Upper lobe of left lung (tissue), 4 donors: ENCODE results near the gene MEIS1.

Experiments
- POLR2A ChIP-seq, 4 donors: fragments of 450-650 bp; IDR thresholded peaks; one replicate each; pipeline ENCODE4 v1.5.1; 2016 to 2017; ENCODE audit warnings: antibody characterized with exemption in 4 of 4, mild to moderate bottlenecking in 2 of 4
- POLR2AphosphoS5 ChIP-seq, 2 donors: sonication (generic); formaldehyde crosslinking; IDR thresholded peaks; one replicate each; pipeline ENCODE4 v1.5.1; 2017; ENCODE audit warnings: antibody characterized with exemption in 2 of 2
- TF ChIP-seq, protein P1 (sequence below), 6 experiments: fragments of 450-650 bp in 4 of 6; fragments of 200-600 bp in 2 of 6; sonication (generic) in 2 of 6; IDR thresholded peaks; one replicate each; pipeline ENCODE4 v1.5.1; 2016 to 2019; ENCODE audit warnings: antibody characterized with exemption in 6 of 6

DNA sequence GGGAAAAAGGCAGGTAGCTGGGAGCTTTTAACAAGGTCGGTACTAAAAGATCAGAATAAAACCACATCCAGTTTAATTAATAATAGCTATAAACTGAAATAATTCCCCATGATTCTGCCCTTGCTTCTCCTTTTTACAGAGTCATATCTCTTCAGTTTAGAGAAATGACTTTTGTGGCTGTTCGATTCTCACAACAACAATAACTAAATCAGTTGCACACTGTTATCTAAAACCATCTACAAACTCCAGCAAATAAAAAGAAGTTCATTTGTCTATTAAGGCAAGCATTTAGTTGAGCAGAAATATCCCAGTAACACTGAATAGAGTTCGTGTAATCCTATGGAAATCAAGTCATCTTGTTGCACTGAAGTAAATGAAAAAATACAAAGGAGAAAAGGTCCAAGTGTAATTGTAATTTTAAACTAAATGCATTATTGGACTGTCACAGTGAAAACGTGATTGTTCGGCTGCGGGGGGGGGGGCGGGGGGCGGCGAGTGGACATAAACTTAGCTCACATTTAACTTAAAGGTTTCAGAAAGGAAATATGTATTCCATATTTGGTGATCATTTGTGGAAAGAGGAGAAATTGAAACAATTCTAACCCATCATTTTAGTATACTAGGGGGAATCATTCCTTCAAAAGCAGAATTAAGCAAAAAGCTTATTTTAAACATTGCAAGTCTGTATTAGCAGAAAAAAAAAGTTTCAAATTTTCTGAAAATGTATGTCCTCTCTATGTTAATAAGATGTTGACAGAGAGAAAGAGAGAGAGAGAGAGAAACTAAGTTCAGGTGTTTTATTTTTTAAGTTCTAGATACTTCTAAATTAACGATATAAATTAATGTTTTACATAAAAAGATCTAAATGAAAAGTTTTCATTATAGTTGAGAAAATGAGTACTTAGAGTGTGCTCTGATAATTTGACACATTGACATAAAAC, 144.5 kb downstream of the MEIS1 start:
- no peak for TF ChIP-seq POLR2A (IDR thresholded peaks at IDR 0.05)
- TF ChIP-seq, protein P1, sequence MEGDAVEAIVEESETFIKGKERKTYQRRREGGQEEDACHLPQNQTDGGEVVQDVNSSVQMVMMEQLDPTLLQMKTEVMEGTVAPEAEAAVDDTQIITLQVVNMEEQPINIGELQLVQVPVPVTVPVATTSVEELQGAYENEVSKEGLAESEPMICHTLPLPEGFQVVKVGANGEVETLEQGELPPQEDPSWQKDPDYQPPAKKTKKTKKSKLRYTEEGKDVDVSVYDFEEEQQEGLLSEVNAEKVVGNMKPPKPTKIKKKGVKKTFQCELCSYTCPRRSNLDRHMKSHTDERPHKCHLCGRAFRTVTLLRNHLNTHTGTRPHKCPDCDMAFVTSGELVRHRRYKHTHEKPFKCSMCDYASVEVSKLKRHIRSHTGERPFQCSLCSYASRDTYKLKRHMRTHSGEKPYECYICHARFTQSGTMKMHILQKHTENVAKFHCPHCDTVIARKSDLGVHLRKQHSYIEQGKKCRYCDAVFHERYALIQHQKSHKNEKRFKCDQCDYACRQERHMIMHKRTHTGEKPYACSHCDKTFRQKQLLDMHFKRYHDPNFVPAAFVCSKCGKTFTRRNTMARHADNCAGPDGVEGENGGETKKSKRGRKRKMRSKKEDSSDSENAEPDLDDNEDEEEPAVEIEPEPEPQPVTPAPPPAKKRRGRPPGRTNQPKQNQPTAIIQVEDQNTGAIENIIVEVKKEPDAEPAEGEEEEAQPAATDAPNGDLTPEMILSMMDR (IDR thresholded peaks at IDR 0.05): no peak
- no peak for TF ChIP-seq POLR2AphosphoS5 (IDR thresholded peaks at IDR 0.05)
